ENCODE measurements around the gene HS6ST2.

HS6ST2 gene

DNA sequence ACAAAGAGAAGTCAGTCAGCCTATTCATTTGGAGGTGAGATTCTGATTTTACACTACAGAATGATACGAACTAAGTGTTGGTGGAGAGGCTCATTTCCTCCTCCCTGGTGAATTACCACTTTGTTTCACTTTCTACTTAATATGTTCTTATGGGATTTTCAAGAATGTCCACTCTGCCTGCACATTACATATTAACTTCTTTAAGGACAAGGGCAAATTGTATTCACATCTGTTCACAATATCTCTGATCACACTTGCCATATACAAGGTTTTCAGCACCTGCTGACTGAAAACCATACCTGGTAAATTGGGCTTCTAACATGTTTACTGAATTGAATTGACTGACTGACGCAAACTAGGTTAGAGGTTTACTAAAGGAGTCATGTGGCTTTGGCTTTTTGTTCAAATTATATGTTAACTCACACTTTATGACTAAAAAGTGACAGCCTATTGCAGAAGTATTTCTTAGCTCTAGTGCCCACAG, 281.2 kb downstream of the HS6ST2 start:
- no peak overlapping the region for H3K4me3 ChIP-seq (ENCODE audit: low read depth, low read length)
- DNase-seq (ENCODE audit: low read depth) = no peak
- TF ChIP-seq, protein P1, sequence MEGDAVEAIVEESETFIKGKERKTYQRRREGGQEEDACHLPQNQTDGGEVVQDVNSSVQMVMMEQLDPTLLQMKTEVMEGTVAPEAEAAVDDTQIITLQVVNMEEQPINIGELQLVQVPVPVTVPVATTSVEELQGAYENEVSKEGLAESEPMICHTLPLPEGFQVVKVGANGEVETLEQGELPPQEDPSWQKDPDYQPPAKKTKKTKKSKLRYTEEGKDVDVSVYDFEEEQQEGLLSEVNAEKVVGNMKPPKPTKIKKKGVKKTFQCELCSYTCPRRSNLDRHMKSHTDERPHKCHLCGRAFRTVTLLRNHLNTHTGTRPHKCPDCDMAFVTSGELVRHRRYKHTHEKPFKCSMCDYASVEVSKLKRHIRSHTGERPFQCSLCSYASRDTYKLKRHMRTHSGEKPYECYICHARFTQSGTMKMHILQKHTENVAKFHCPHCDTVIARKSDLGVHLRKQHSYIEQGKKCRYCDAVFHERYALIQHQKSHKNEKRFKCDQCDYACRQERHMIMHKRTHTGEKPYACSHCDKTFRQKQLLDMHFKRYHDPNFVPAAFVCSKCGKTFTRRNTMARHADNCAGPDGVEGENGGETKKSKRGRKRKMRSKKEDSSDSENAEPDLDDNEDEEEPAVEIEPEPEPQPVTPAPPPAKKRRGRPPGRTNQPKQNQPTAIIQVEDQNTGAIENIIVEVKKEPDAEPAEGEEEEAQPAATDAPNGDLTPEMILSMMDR (IDR thresholded peaks at IDR 0.05; ENCODE audit: insufficient read depth, low read depth, low read length, missing control alignments) = no peak

DNA sequence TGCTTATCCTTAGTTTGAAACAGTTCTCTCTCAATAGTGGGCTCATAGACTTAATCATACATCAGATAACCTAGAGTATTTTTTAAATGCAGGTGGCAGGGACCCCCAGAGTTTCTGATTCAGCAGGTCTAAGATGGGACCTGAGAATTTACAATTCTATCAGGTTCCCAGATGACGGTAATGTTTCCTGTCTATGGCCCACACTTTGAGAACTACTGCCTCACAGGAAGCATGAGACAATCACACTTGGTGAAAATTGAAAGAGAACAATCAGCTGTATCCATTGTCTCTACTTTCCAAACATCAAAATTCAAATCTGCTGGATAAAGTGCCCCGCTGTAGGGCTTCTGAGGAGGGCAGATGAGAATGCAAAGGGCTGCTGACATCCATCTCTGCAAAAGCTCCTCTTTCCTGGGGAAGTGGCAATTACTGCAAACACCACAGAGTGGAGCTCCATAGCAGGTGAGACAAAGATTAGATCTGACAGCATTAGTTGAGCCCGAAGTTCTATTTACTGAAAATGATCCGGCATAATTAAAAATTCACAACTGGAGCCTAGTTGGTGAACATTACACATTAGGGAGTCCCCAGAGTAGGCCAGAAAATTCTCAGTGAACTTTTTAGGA, 281.8 kb downstream of the HS6ST2 start:
- TF ChIP-seq, protein P1 (IDR thresholded peaks at IDR 0.05; ENCODE audit: insufficient read depth, low read depth, low read length, missing control alignments) = no peak
- H3K4me3 ChIP-seq (ENCODE audit: low read depth, low read length) = no peak overlapping the region
- no peak for DNase-seq (ENCODE audit: low read depth)

DNA sequence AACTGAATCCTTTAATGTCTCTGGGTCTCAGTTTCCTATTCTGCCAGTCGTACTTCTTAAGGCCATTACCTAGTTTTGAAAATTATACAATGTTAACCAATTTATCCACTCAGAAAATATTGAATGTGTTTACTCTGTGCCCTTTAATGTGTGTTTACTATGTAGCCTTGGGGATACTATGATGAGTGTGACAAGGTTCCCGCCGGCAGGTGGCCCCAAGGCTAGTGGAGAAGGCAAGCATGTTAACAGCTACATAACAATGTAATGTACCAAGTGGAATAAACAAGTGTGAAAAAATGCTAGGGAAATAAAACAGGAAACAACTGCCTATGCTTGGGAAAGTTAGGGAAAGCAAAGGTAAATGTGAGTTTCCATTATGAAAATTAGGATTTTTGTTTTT, 282.3 kb downstream of the HS6ST2 start:
- H3K4me3 ChIP-seq (ENCODE audit: low read depth, low read length) = no peak overlapping the region
- DNase-seq (ENCODE audit: low read depth) = no peak
- TF ChIP-seq, protein P1 (IDR thresholded peaks at IDR 0.05; ENCODE audit: insufficient read depth, low read depth, low read length, missing control alignments) = no peak

DNA sequence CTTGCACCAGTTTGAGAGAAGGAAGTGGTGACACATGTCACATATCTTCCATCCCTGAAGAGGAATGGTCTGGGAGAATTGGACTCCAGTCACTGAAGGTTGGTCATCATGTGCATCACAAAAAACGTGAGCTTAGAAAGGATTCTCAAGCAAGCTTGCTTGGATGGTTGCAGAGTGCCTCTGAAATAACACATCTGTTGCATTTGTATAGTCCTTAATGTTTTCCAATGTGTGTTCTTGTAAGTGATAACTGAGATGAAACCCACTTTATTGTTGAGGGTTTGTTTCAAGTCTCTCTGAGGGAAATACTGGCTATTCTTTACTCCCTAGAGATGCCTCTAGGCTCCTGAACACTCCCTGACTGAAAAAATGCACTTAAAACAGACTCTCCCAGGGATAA, 285.1 kb downstream of the HS6ST2 start:
- TF ChIP-seq, protein P1 (IDR thresholded peaks at IDR 0.05; ENCODE audit: insufficient read depth, low read depth, low read length, missing control alignments) = no peak
- no peak overlapping the region for H3K4me3 ChIP-seq (ENCODE audit: low read depth, low read length)
- DNase-seq (ENCODE audit: low read depth) = no peak

DNA sequence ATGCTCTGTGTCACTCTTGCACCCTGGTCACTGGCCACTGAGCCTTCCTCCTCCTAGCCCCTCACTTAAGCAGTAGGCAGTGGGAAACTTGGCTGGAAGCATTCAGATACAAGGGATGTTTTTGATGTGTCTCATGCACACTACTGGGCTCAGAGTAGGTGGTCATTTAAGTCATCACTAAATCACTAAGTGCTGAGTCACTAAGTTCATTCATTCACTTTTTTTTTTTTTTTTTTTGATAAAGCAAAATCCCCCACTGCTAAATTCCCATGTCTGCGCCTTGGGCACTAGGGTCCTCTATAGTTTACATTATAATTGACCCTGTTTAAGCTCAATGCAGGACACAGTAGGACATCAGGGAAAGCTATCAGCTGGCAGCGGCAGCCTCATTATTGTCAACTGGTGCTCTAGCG, 287.2 kb downstream of the HS6ST2 start:
- DNase-seq (ENCODE audit: low read depth) = no peak
- TF ChIP-seq, protein P1 (IDR thresholded peaks at IDR 0.05; ENCODE audit: insufficient read depth, low read depth, low read length, missing control alignments) = no peak
- no peak overlapping the region for H3K4me3 ChIP-seq (ENCODE audit: low read depth, low read length)

DNA sequence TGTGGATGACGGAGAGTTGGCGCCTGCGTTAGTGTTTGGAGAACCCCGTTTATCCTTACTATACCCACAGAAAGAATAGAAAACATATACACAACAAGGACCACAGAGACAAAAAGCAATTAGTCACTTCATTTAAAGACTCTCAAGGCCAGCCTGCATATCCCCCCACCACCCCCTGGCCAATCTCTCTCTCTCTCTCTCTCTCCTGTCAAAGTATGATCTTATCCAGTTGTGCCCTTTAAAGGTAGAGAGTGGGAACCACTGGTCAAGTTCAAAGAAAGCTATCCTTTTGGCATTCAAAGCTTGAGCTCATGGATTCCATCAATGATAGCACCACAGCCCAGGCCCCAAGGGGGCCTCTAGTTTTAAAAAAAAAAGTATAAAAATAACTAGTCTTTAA, 289.3 kb downstream of the HS6ST2 start:
- TF ChIP-seq, protein P1 (IDR thresholded peaks at IDR 0.05; ENCODE audit: insufficient read depth, low read depth, low read length, missing control alignments) = no peak
- no peak overlapping the region for H3K4me3 ChIP-seq (ENCODE audit: low read depth, low read length)
- DNase-seq (ENCODE audit: low read depth) = no peak

DNA sequence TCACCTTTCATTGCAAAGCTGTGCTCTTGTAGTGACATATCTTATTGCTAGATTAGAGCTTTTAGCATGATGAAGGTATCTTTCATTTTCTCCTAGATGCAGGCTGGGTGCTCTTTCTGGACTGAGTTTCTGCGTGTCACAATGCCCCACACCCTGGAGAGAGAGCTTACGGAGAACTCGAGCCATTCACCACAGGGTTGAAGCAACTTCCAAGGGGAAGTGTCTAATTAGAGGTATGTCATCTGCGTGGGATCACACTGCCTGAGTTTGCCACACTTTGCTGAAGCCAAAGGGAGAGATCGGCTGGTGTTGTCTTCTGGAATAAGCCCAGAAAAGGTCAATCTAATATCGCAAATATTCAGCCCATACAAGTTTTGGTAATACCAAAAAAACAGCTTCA, 290.3 kb downstream of the HS6ST2 start:
- TF ChIP-seq, protein P1 (IDR thresholded peaks at IDR 0.05; ENCODE audit: insufficient read depth, low read depth, low read length, missing control alignments) = no peak
- no peak for DNase-seq (ENCODE audit: low read depth)
- no peak overlapping the region for H3K4me3 ChIP-seq (ENCODE audit: low read depth, low read length)

Data from GM12865 (cell line).